HCT116 (cell line): ENCODE results near the gene POLR2C.
"Not testable (repeated sequence)": the region's sequence is repeated elsewhere in the genome, so short reads cannot be mapped to it uniquely, and the experiment has no call there.

ENCODE experiments used
- EZH2 ChIP-seq: fragments of 200-600 bp; sonication (generic); IDR thresholded peaks from 2 replicates; pipeline ENCODE4 v1.6.1; 2017; ENCODE audit warnings: antibody characterized with exemption, mixed run types
- FOSL1 ChIP-seq: IDR thresholded peaks from 2 replicates; pipeline ENCODE4 v1.6.1; 2012; ENCODE audit warnings: low read depth
- POLR2A ChIP-seq: IDR thresholded peaks from 2 replicates; pipeline ENCODE4 v1.7.0; 2011; ENCODE audit warnings: borderline replicate concordance; ENCODE audit not compliant: insufficient read depth, insufficient read length; ENCODE audit errors: extremely low read depth
- SRF ChIP-seq: IDR thresholded peaks from 2 replicates; pipeline ENCODE4 v1.6.1; 2012; ENCODE audit warnings: low read depth
- ZFX ChIP-seq: fragments of 450-650 bp; IDR thresholded peaks from 2 replicates; pipeline ENCODE4 v1.6.1; 2017
- TF ChIP-seq, protein P1 (sequence below), 3 experiments: fragments of 200-600 bp in 1 of 3; sonication (generic) in 1 of 3; IDR thresholded peaks in 2 of 3; conservative IDR thresholded peaks in 1 of 3; 2 replicates each; pipeline ENCODE4 v1.5.1; 2012 to 2017; ENCODE audit warnings: low read depth in 2 of 3, low read length in 2 of 3, antibody characterized with exemption in 1 of 3, borderline replicate concordance in 1 of 3, control low read depth in 1 of 3, mild to moderate bottlenecking in 1 of 3, mixed read lengths in 1 of 3, mixed run types in 1 of 3, moderate library complexity in 1 of 3; ENCODE audit not compliant: insufficient read depth in 1 of 3

DNA sequence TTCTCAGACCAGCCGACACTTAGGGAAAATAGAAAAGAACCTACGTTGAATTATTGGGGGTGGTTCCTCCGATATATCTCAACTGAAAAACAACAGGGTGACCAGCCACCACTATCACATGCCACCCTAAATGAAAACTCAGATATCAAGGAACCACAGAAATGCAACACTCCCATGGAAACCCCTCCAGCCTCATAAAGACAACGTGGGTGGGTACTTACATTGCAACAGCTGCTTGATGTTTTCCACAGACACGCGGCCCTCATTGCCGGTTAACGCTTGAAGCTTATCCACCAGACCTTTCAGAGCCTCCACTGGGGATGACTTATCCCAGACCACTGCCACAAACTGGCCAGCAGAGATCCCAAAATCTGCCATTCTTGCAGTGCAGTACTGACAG, 21.9 kb upstream of the POLR2C start:
- TF ChIP-seq POLR2A, FOSL1, EZH2, ZFX, SRF: not testable (repeated sequence)
- TF ChIP-seq, protein P1, sequence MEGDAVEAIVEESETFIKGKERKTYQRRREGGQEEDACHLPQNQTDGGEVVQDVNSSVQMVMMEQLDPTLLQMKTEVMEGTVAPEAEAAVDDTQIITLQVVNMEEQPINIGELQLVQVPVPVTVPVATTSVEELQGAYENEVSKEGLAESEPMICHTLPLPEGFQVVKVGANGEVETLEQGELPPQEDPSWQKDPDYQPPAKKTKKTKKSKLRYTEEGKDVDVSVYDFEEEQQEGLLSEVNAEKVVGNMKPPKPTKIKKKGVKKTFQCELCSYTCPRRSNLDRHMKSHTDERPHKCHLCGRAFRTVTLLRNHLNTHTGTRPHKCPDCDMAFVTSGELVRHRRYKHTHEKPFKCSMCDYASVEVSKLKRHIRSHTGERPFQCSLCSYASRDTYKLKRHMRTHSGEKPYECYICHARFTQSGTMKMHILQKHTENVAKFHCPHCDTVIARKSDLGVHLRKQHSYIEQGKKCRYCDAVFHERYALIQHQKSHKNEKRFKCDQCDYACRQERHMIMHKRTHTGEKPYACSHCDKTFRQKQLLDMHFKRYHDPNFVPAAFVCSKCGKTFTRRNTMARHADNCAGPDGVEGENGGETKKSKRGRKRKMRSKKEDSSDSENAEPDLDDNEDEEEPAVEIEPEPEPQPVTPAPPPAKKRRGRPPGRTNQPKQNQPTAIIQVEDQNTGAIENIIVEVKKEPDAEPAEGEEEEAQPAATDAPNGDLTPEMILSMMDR (IDR thresholded peaks at IDR 0.05 in 2 of 3, conservative IDR thresholded peaks at IDR 0.05 in 1 of 3; ENCODE audit: borderline replicate concordance in 1 of 3, insufficient read depth in 1 of 3, low read depth in 2 of 3, low read length in 2 of 3), result not testable (repeated sequence)
